ENCODE data around the gene GCSH. TPM values are rescaled to one million over a fixed set of nuclear protein-coding genes. Genes with fewer than 3 reads are reported as not detected.

GCSH gene
- total RNA-seq (2014; rRNA removed; shearing (Covaris generic); ENCODE audit: low replicate concordance): 44.5 and 80.6 TPM in 2 replicates

DNA sequence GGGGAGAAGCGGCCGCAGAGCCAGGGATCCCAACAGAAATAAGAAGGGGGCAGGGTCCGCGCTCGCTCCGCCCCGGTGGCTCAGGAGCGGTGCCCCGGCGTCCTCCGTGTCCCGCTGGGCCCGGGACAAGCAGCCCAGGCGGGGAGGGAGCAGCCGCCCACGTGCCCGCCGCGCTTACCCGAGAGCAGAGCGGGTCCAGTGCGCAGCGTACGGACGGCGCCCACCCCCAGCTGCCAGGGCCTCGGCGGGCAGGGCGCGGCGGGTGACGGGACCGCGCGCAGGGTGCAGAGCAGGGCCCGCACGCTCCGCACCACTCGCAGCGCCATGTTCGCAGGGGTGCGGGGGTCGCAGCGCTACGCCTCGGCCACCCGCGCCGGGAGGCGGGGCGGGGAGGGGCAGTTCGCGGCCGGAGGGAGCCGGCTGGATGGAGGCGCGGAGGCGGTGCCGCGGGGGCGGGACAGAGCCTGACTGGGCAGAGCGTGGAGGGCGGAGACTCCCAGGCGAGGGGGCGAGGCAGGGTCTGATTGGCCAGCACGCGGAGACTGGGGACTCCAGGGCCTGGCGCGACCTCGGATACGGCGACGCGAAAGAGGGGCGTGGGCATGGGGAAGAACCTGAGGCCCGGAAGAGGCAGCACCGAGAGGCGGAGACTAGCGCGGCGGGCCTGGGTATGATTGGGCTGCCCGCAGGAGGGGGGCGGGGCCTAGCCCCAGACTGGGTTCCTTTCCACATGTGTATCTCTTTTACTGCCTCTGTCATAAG is at the start of gene GCSH:
Gene GCSH, minus strand, starts transcription at position 443 of the 762 bp plus-strand sequence. Its CDS starts 117 bp downstream, at position 326.
- H3K36me3 ChIP-seq: no peaks in the 10 kb centered on the region
- peak; percentile 98 for DNase-seq
- no peaks in the 10 kb centered on the region for H3K27me3 ChIP-seq
- peak within 1 kb of the TSS; percentile 76 for H3K4me3 ChIP-seq
- no peaks in the 10 kb centered on the region for H3K9me3 ChIP-seq

- DNase-seq: no peak
- H3K27me3 ChIP-seq: no peaks in the 10 kb centered on the region
- H3K9me3 ChIP-seq: no peaks in the 10 kb centered on the region
- no peaks in the 10 kb centered on the region for H3K36me3 ChIP-seq
- no peak overlapping the region for H3K4me3 ChIP-seq
Measured at GRCh38 chr16:81143921-81144471, 47.8 kb upstream of the GCSH start.

- no peak for DNase-seq
- Histone ChIP-seq H3K36me3 (no peaks in the 10 kb centered on the region), H3K9me3 (no peaks in the 10 kb centered on the region), H3K27me3 (no peaks in the 10 kb centered on the region), H3K4me3 (no peak overlapping the region)
Measured at GRCh38 chr16:81142864-81143263, 46.7 kb upstream of the GCSH start.

DNA sequence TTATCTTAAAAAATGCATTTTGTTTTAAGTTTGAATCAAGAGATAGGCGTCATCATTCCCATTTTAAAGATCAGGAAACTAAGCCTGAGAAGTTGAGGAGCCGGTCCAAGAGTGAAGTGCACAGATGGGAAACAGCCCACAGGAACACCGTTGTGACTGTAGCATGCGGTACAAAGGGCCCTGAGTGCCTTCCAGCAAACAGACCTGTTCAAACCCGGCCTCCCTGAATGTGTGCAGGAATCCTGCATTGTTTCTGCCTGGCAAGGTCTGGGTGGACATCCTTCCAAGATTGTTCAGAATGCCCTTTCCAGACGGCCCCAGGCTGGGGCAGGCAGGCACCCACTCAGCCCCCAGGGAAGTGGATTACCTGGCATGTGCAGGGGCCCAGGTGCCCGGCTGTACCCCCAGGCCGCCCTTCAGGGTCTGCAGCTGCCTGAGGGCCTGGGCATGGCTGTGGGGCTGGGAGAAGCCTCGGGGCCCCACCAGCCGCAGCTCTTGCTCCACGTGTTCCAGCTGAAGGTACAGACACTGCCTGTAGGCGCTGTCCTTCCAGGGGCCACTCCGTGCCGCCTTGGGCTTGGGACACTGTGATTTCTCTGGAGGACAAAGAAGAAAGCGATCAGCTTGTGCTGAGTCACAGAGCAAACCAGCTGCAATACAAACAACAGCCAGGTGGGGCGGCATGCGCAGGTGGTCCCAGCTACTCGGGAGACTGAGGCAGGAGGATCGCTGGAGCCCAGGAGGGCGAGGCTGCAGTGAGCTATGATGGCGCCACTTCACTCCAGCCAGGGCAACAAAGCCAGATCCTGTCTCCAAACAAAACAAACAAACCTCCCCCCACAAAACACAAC is 45.0 kb upstream of the GCSH start:
- H3K27me3 ChIP-seq: no peaks in the 10 kb centered on the region
- no peak overlapping the region for H3K4me3 ChIP-seq
- no peaks in the 10 kb centered on the region for H3K9me3 ChIP-seq
- DNase-seq: no peak
- H3K36me3 ChIP-seq: no peaks in the 10 kb centered on the region

DNA sequence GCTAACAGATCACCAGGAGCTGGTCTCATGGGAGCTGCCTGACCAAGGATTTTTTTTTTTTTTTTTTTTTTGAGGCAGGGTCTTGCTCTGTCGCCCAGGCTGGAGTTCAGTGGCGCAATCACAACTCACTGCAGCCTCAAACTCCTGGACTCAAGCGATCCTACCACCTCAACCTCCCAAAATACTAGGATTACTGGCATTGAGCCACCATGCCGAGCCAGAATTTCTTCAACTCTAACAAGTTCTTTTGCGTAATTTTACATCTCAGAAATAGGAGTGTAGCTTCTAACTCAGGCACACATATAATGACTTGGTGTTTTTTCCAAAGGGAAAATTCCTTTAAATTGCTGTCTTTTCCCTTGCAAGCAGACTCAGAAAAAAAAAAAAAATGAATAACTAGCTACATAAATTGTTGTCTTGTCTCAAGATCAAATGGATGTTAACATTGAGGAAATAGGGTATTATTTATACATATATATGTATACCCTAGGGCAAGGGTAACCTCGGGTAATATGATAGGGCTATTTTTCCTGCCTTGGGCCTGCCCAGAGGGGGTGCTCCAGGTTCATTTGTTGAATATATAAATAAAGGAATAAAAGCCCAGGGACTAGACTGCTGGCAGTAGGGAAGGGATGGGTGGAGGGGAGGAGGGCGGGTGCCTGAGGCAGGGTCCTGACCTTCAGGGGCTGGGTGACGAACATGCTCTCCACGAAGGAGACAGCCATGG is 42.8 kb upstream of the GCSH start:
- no peaks in the 10 kb centered on the region for H3K27me3 ChIP-seq
- H3K4me3 ChIP-seq: no peak overlapping the region
- H3K36me3 ChIP-seq: no peaks in the 10 kb centered on the region
- H3K9me3 ChIP-seq: no peaks in the 10 kb centered on the region
- no peak for DNase-seq

- Histone ChIP-seq H3K27me3 (no peaks in the 10 kb centered on the region), H3K36me3 (no peaks in the 10 kb centered on the region), H3K9me3 (no peaks in the 10 kb centered on the region), H3K4me3 (no peak overlapping the region)
- no peak for DNase-seq
Measured at GRCh38 chr16:81137754-81138153, 41.6 kb upstream of the GCSH start.

- Histone ChIP-seq H3K36me3 (no peaks in the 10 kb centered on the region), H3K27me3 (no peaks in the 10 kb centered on the region), H3K9me3 (no peaks in the 10 kb centered on the region), H3K4me3 (no peak overlapping the region)
- DNase-seq: no peak
Measured at GRCh38 chr16:81136390-81137335, 40.5 kb upstream of the GCSH start.

- Histone ChIP-seq H3K9me3 (no peaks in the 10 kb centered on the region), H3K27me3 (no peaks in the 10 kb centered on the region), H3K36me3 (no peaks in the 10 kb centered on the region), H3K4me3 (no peak overlapping the region)
- DNase-seq: no peak
Measured at GRCh38 chr16:81130126-81130525, 33.9 kb upstream of the GCSH start.

GRCh38 chr16:81128726-81129524 is 32.7 kb upstream of the GCSH start:
- Histone ChIP-seq H3K9me3 (no peaks in the 10 kb centered on the region), H3K4me3 (no peak overlapping the region), H3K36me3 (no peaks in the 10 kb centered on the region), H3K27me3 (no peaks in the 10 kb centered on the region)
- DNase-seq: no peak

GRCh38 chr16:81127051-81127450 is 30.9 kb upstream of the GCSH start:
- H3K36me3 ChIP-seq: no peaks in the 10 kb centered on the region
- peak; percentile 47 for DNase-seq

GRCh38 chr16:81123092-81123852 is 27.1 kb upstream of the GCSH start:
- Histone ChIP-seq H3K27me3 (no peaks in the 10 kb centered on the region), H3K36me3 (no peaks in the 10 kb centered on the region), H3K9me3 (no peaks in the 10 kb centered on the region), H3K4me3 (no peak overlapping the region)
- no peak for DNase-seq

More at GRCh38 chr16:81127051-81127450, 30.9 kb upstream of the GCSH start:
- Histone ChIP-seq H3K9me3 (no peaks in the 10 kb centered on the region), H3K4me3 (no peak overlapping the region), H3K27me3 (no peaks in the 10 kb centered on the region)

DNA sequence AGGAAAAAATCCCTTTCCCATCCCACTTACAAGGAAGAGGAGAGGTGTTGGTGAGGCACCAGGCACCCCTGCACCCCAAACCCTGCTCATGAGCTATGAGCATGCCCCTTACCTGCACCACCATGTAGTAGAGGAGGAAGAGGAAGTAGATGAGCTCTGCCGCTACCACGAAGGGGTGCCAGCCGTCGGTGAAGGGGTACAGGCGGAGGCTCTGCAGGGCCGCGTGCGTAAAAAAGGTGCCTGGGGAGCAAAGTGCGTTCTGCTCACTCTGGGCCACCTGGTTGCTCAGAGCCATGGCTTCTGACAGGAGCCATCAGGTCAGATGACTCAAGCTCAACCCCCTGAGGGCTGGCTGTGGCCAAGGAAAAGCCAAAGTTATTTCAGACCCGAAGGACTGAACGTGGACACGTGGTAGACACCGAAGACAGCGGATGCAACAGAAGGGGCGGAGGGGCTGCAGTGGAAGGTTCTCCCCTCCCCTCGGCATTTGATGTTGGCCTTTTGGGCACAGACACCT is 25.3 kb upstream of the GCSH start:
- Histone ChIP-seq H3K27me3 (no peaks in the 10 kb centered on the region), H3K9me3 (no peaks in the 10 kb centered on the region), H3K4me3 (no peak overlapping the region), H3K36me3 (no peaks in the 10 kb centered on the region)
- no peak for DNase-seq

GRCh38 chr16:81117436-81117835 is 21.2 kb upstream of the GCSH start:
- Histone ChIP-seq H3K27me3 (no peaks in the 10 kb centered on the region), H3K9me3 (no peaks in the 10 kb centered on the region), H3K36me3 (no peaks in the 10 kb centered on the region), H3K4me3 (no peak overlapping the region)
- no peak for DNase-seq

DNA sequence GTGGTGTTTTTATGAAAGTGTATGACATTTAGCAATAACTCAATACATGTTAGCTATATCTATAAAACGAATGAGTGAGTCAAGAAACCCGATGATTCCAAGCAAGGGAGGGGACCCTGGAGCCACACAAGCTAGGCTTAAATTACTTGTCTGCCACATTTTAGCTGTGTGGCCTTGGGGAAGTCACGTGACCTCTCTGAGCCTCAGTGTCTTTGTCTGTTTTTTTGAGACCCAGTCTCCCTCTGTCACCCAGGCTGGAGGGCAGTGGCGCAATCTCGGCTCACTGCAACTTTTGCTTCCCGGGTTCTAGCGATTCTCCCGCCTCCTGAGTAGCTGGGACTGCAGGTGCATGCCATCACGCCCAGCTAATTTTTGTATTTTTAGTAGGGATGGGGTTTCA is 20.1 kb upstream of the GCSH start:
- no peak for DNase-seq
- H3K4me3 ChIP-seq: no peak overlapping the region
- H3K9me3 ChIP-seq: no peaks in the 10 kb centered on the region
- H3K27me3 ChIP-seq: no peaks in the 10 kb centered on the region
- H3K36me3 ChIP-seq: no peaks in the 10 kb centered on the region
